GM18909 (cell line): ENCODE data around the gene MAD1L1.
"Not testable (repeated sequence)": the region's sequence is repeated elsewhere in the genome, so short reads cannot be mapped to it uniquely, and the experiment has no call there.

Experiments used
- ATAC-seq: cut with Tn5 transposase; IDR thresholded peaks from one replicate; pipeline ENCODE4 v1.9.1; 2021; ENCODE audit warnings: mild to moderate bottlenecking; ENCODE audit not compliant: unreplicated experiment, poor library complexity

The MAD1L1 gene

GRCh38 chr7:2080060-2080387 lies 152.7 kb downstream of the MAD1L1 start:
- no peak for ATAC-seq

GRCh38 chr7:2079332-2080059 lies 153.2 kb downstream of the MAD1L1 start:
- no peak for ATAC-seq

- ATAC-seq, result no peak
These were observed 153.8 kb downstream of the MAD1L1 start for GRCh38 chr7:2078899-2079298.

- no peak for ATAC-seq
These were observed 156.1 kb downstream of the MAD1L1 start for GRCh38 chr7:2076649-2077064.

GRCh38 chr7:2075811-2076210 lies 156.9 kb downstream of the MAD1L1 start:
- ATAC-seq, result no peak

- no peak for ATAC-seq
These were observed 158.1 kb downstream of the MAD1L1 start for GRCh38 chr7:2074691-2075090.

GRCh38 chr7:2072798-2073197 lies 159.9 kb downstream of the MAD1L1 start:
- ATAC-seq, result no peak

- ATAC-seq, result peak; percentile 81
These were observed 160.7 kb downstream of the MAD1L1 start for GRCh38 chr7:2072042-2072441.

GRCh38 chr7:2071133-2071832 lies 161.5 kb downstream of the MAD1L1 start:
- no peak for ATAC-seq

- no peak for ATAC-seq
These were observed 162.5 kb downstream of the MAD1L1 start for GRCh38 chr7:2070151-2070763.

- ATAC-seq, result no peak
These were observed 163.3 kb downstream of the MAD1L1 start for GRCh38 chr7:2069472-2069860.

GRCh38 chr7:2068693-2069471 lies 163.9 kb downstream of the MAD1L1 start:
- ATAC-seq, result no peak

- ATAC-seq, result no peak
These were observed 166.4 kb downstream of the MAD1L1 start for GRCh38 chr7:2066251-2066919.

- no peak for ATAC-seq
These were observed 167.2 kb downstream of the MAD1L1 start for GRCh38 chr7:2065528-2065927.

GRCh38 chr7:2063563-2064260 lies 169.0 kb downstream of the MAD1L1 start:
- ATAC-seq, result no peak

- ATAC-seq, result no peak
These were observed 170.1 kb downstream of the MAD1L1 start for GRCh38 chr7:2062648-2063047.

GRCh38 chr7:2060701-2061100 lies 172.0 kb downstream of the MAD1L1 start:
- ATAC-seq, result no peak

GRCh38 chr7:2059964-2060700 lies 172.6 kb downstream of the MAD1L1 start:
- ATAC-seq, result no peak

- not testable (repeated sequence) for ATAC-seq
These were observed 174.5 kb downstream of the MAD1L1 start for GRCh38 chr7:2058246-2058645.
